ENCODE results near the gene SMG5. TPM values are rescaled to one million over a fixed set of nuclear protein-coding genes. Genes with fewer than 3 reads are reported as not detected.

The SMG5 gene
- total RNA-seq, 1 donor from 2014 or later, result 45.9 TPM

GRCh38 chr1:156228501-156228900 is 54.1 kb downstream of the SMG5 start:
- Histone ChIP-seq H3K4me3 (no peak overlapping the region), H4K20me1 (ENCODE audit: low read depth) (peaks cover 10% of the 10 kb centered on the region), H3K27me3 (no peaks in the 10 kb centered on the region), H3K79me2 (ENCODE audit: low read depth) (no peaks in the 10 kb centered on the region), H3F3A (ENCODE audit: low read depth) (peaks cover 10% of the 10 kb centered on the region), H3K9ac (no peak overlapping the region), H2AFZ (replicated peaks) (no peak overlapping the region), H3K36me3 (peaks cover 5% of the 10 kb centered on the region), H3K4me1 (no peaks in the 10 kb centered on the region), H3K4me2 (no peak overlapping the region), H3K9me3 (ENCODE audit: low read depth) (no peaks in the 10 kb centered on the region), H3K27ac (no peak overlapping the region)
- peaks cover 4% of the 10 kb centered on the region for H3K4me1 Mint-ChIP-seq
- TF ChIP-seq EZH2phosphoT487 (IDR thresholded peaks at IDR 0.05) (no peak), CTCF (IDR thresholded peaks at IDR 0.05) (no peak), EZH2 (IDR thresholded peaks at IDR 0.05) (no peak)
- H3K27ac Mint-ChIP-seq, result no peak overlapping the region
- no peaks in the 10 kb centered on the region for H3K9me3 Mint-ChIP-seq
- peaks cover 18% of the 10 kb centered on the region for H3K36me3 Mint-ChIP-seq
- DNase-seq (ENCODE audit: low spot score), result no peak
- peaks cover 2% of the 10 kb centered on the region for H3K27me3 Mint-ChIP-seq (ENCODE audit: insufficient read depth, low read depth)
- no peak overlapping the region for H3K4me3 Mint-ChIP-seq

GRCh38 chr1:156226782-156227181 is 55.8 kb downstream of the SMG5 start:
- peaks cover 5% of the 10 kb centered on the region for H3K36me3 ChIP-seq
- H3K27me3 Mint-ChIP-seq (ENCODE audit: insufficient read depth, low read depth), result peaks cover 2% of the 10 kb centered on the region
- H3K9ac ChIP-seq, result no peak overlapping the region
- no peak overlapping the region for H2AFZ ChIP-seq (replicated peaks)
- peaks cover 4% of the 10 kb centered on the region for H3K4me1 Mint-ChIP-seq
- H3K79me2 ChIP-seq (ENCODE audit: low read depth), result no peaks in the 10 kb centered on the region
- no peaks in the 10 kb centered on the region for H3K27me3 ChIP-seq
- H3K4me1 ChIP-seq, result no peaks in the 10 kb centered on the region
- TF ChIP-seq CTCF (IDR thresholded peaks at IDR 0.05), result no peak
- TF ChIP-seq EZH2phosphoT487 (IDR thresholded peaks at IDR 0.05), result no peak
- TF ChIP-seq EZH2 (IDR thresholded peaks at IDR 0.05), result no peak
- H3K27ac Mint-ChIP-seq, result no peak overlapping the region
- H3K36me3 Mint-ChIP-seq, result peaks cover 22% of the 10 kb centered on the region
- no peak for DNase-seq (ENCODE audit: low spot score)
- no peaks in the 10 kb centered on the region for H3K9me3 Mint-ChIP-seq
- no peak overlapping the region for H3K4me2 ChIP-seq
- no peak overlapping the region for H3K4me3 ChIP-seq
- no peak overlapping the region for H3K27ac ChIP-seq
- peaks cover 10% of the 10 kb centered on the region for H3F3A ChIP-seq (ENCODE audit: low read depth)
- peaks cover 11% of the 10 kb centered on the region for H4K20me1 ChIP-seq (ENCODE audit: low read depth)
- H3K9me3 ChIP-seq (ENCODE audit: low read depth), result no peaks in the 10 kb centered on the region
- H3K4me3 Mint-ChIP-seq, result no peak overlapping the region

GRCh38 chr1:156226116-156226538 is 56.5 kb downstream of the SMG5 start:
- no peak for TF ChIP-seq CTCF (IDR thresholded peaks at IDR 0.05)
- TF ChIP-seq EZH2phosphoT487 (IDR thresholded peaks at IDR 0.05), result no peak
- TF ChIP-seq EZH2 (IDR thresholded peaks at IDR 0.05), result no peak
- Histone ChIP-seq H3K79me2 (ENCODE audit: low read depth) (no peaks in the 10 kb centered on the region), H3F3A (ENCODE audit: low read depth) (peaks cover 10% of the 10 kb centered on the region), H3K4me1 (no peaks in the 10 kb centered on the region), H2AFZ (replicated peaks) (no peak overlapping the region), H3K4me2 (no peak overlapping the region), H3K27me3 (no peaks in the 10 kb centered on the region), H3K9me3 (ENCODE audit: low read depth) (no peaks in the 10 kb centered on the region), H3K27ac (no peak overlapping the region), H4K20me1 (ENCODE audit: low read depth) (peaks cover 11% of the 10 kb centered on the region), H3K9ac (no peak overlapping the region), H3K36me3 (peaks cover 5% of the 10 kb centered on the region), H3K4me3 (no peak overlapping the region)
- Mint-ChIP-seq H3K27me3 (ENCODE audit: insufficient read depth, low read depth) (peaks cover 2% of the 10 kb centered on the region), H3K36me3 (peaks cover 27% of the 10 kb centered on the region), H3K4me1 (peaks cover 4% of the 10 kb centered on the region), H3K4me3 (no peak overlapping the region), H3K9me3 (no peaks in the 10 kb centered on the region), H3K27ac (no peak overlapping the region)
- DNase-seq (ENCODE audit: low spot score), result no peak

Measured in neural progenitor cell (in vitro differentiated cells).